Measurements from ENCODE around the gene NTNG1.

NTNG1 gene

GRCh38 chr1:107365527-107366240 lies 224.8 kb downstream of the NTNG1 start:
- Histone ChIP-seq H3K9me3 (ENCODE audit: control insufficient read depth, low read length) (no peaks in the 10 kb centered on the region), H3K4me1 (ENCODE audit: control insufficient read depth, insufficient read depth, low read length) (no peaks in the 10 kb centered on the region), H3K36me3 (ENCODE audit: control insufficient read depth, insufficient read depth, low read length) (no peaks in the 10 kb centered on the region), H3K27me3 (ENCODE audit: control insufficient read depth, insufficient read depth, low read length, poor library complexity, severe bottlenecking) (no peaks in the 10 kb centered on the region), H3K4me3 (ENCODE audit: insufficient read depth, low read depth, low read length) (no peak overlapping the region), H3K27ac (ENCODE audit: insufficient read depth, low read depth, low read length, poor library complexity, severe bottlenecking) (no peak overlapping the region)
- 100% methylated on average over 1 of the region's 2 CpGs for WGBS, 2 experiments

GRCh38 chr1:107378426-107378825 lies 237.6 kb downstream of the NTNG1 start:
- H3K9me3 ChIP-seq (ENCODE audit: control insufficient read depth, low read length), result no peaks in the 10 kb centered on the region
- no peaks in the 10 kb centered on the region for H3K36me3 ChIP-seq (ENCODE audit: control insufficient read depth, insufficient read depth, low read length)
- no peak overlapping the region for H3K27ac ChIP-seq (ENCODE audit: insufficient read depth, low read depth, low read length, poor library complexity, severe bottlenecking)
- H3K27me3 ChIP-seq (ENCODE audit: control insufficient read depth, insufficient read depth, low read length, poor library complexity, severe bottlenecking), result no peaks in the 10 kb centered on the region
- 89 to 91% methylated on average over 4 of the region's 4 CpGs for WGBS, 2 experiments
- H3K4me1 ChIP-seq (ENCODE audit: control insufficient read depth, insufficient read depth, low read length), result no peaks in the 10 kb centered on the region
- no peak overlapping the region for H3K4me3 ChIP-seq (ENCODE audit: insufficient read depth, low read depth, low read length)

DNA sequence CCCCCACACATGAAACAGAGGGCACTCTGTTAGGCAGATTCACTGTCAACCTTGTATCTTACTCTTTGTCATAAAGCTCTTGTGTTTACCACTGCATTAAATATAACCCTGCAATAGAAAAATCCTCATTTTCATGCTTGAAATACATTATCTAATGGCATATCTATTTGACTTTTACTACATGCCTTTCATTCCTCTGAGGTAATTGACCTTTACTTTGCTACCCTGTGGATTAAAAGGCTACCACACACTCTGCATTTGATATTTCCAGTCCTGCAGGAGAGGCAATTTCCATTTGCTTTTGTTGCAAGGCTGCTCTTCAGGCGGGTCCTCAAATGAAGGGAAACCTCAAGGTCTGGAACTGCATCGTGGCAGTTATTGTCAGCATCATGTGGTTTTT lies 238.0 kb downstream of the NTNG1 start:
- no peaks in the 10 kb centered on the region for H3K27me3 ChIP-seq (ENCODE audit: control insufficient read depth, insufficient read depth, low read length, poor library complexity, severe bottlenecking)
- H3K36me3 ChIP-seq (ENCODE audit: control insufficient read depth, insufficient read depth, low read length), result no peaks in the 10 kb centered on the region
- 91 to 96% methylated on average over 2 of the region's 2 CpGs for WGBS, 2 experiments
- no peaks in the 10 kb centered on the region for H3K9me3 ChIP-seq (ENCODE audit: control insufficient read depth, low read length)
- H3K4me1 ChIP-seq (ENCODE audit: control insufficient read depth, insufficient read depth, low read length), result no peaks in the 10 kb centered on the region
- H3K27ac ChIP-seq (ENCODE audit: insufficient read depth, low read depth, low read length, poor library complexity, severe bottlenecking), result no peak overlapping the region
- no peak overlapping the region for H3K4me3 ChIP-seq (ENCODE audit: insufficient read depth, low read depth, low read length)

DNA sequence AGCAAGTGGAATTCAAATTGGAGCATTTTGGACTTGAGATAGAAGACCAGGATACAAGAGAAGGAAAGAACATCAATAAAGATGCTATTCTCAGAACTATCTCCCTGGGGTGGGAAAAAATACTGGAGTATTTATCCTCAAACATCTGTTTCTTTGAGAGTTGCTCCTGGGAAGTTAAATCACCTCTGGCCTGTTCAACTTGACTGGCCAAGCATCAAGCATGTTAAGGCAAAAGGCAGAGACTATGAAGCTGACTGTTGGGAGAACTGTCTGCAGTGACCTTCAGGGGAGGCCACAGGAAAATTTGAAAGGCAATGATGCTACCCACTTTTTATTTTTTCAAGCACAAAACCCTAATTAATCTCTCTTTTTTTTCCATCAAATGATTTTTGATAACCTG lies 239.0 kb downstream of the NTNG1 start:
- H3K9me3 ChIP-seq (ENCODE audit: control insufficient read depth, low read length), result no peaks in the 10 kb centered on the region
- no peak overlapping the region for H3K27ac ChIP-seq (ENCODE audit: insufficient read depth, low read depth, low read length, poor library complexity, severe bottlenecking)
- H3K4me3 ChIP-seq (ENCODE audit: insufficient read depth, low read depth, low read length), result no peak overlapping the region
- no peaks in the 10 kb centered on the region for H3K27me3 ChIP-seq (ENCODE audit: control insufficient read depth, insufficient read depth, low read length, poor library complexity, severe bottlenecking)
- H3K36me3 ChIP-seq (ENCODE audit: control insufficient read depth, insufficient read depth, low read length), result no peaks in the 10 kb centered on the region
- no peaks in the 10 kb centered on the region for H3K4me1 ChIP-seq (ENCODE audit: control insufficient read depth, insufficient read depth, low read length)

DNA sequence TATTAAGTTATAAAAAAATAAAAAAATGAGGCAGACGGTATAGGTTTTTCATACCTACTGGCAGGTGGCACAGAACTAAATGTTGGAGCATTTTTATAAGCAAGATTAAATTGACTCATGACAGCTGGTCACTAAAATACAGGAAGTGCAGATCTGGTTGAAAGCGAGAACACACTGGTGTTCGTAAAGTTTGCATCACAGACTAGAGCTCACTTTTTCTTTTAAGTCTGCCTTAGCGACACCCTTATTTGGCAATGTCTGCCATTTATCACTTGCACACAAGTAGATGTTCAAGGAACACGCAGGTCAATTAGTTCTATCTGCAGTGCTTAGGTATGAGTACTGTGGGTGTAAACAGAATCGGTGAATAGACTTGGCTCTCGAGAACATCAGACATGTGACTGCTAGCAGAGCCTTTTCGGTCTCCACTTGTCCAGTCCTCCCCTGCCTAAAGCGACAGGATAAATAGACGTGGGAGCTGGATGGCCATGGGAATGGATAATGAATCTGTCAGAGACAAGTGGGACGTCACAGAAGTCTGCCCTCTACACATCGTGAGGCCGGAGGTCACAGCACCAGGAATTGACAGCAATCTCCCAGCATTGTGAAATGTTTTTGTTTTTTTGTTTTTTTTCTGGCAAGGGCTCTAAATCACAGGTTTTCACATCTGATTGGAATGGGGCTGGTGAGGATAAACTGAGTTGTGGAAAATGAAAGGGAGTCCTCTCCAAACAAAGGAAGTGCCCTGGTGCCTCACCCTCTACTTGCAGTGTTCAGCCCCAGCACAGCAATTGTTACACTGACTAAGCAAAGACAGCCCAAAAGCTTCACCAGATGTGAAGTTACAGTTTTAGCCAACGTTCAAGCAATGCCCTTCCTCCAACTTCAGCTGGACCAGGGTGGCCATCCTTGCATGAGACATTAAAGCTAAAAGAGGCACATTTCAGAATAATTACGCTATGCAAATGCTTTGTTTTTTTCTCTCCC lies 248.9 kb downstream of the NTNG1 start:
- Histone ChIP-seq H3K4me1 (ENCODE audit: control insufficient read depth, insufficient read depth, low read length) (peaks cover 9% of the 10 kb centered on the region), H3K4me3 (ENCODE audit: insufficient read depth, low read depth, low read length) (no peak overlapping the region), H3K27ac (ENCODE audit: insufficient read depth, low read depth, low read length, poor library complexity, severe bottlenecking) (no peak overlapping the region), H3K9me3 (ENCODE audit: control insufficient read depth, low read length) (no peaks in the 10 kb centered on the region), H3K36me3 (ENCODE audit: control insufficient read depth, insufficient read depth, low read length) (no peaks in the 10 kb centered on the region), H3K27me3 (ENCODE audit: control insufficient read depth, insufficient read depth, low read length, poor library complexity, severe bottlenecking) (no peaks in the 10 kb centered on the region)
- WGBS, 2 experiments, result 83 to 87% methylated on average over 15 of the region's 15 CpGs

GRCh38 chr1:107394301-107394700 lies 253.5 kb downstream of the NTNG1 start:
- H3K4me3 ChIP-seq (ENCODE audit: insufficient read depth, low read depth, low read length), result no peak overlapping the region
- no peaks in the 10 kb centered on the region for H3K36me3 ChIP-seq (ENCODE audit: control insufficient read depth, insufficient read depth, low read length)
- H3K27ac ChIP-seq (ENCODE audit: insufficient read depth, low read depth, low read length, poor library complexity, severe bottlenecking), result no peak overlapping the region
- H3K4me1 ChIP-seq (ENCODE audit: control insufficient read depth, insufficient read depth, low read length), result peaks cover 11% of the 10 kb centered on the region
- no peaks in the 10 kb centered on the region for H3K9me3 ChIP-seq (ENCODE audit: control insufficient read depth, low read length)
- WGBS, 2 experiments, result 83% methylated on average over 2 to 3 of the region's 3 CpGs
- H3K27me3 ChIP-seq (ENCODE audit: control insufficient read depth, insufficient read depth, low read length, poor library complexity, severe bottlenecking), result no peaks in the 10 kb centered on the region

GRCh38 chr1:107401704-107402103 lies 260.9 kb downstream of the NTNG1 start:
- Histone ChIP-seq H3K4me1 (ENCODE audit: control insufficient read depth, insufficient read depth, low read length) (no peaks in the 10 kb centered on the region), H3K36me3 (ENCODE audit: control insufficient read depth, insufficient read depth, low read length) (no peaks in the 10 kb centered on the region), H3K4me3 (ENCODE audit: insufficient read depth, low read depth, low read length) (no peak overlapping the region), H3K27ac (ENCODE audit: insufficient read depth, low read depth, low read length, poor library complexity, severe bottlenecking) (no peak overlapping the region), H3K27me3 (ENCODE audit: control insufficient read depth, insufficient read depth, low read length, poor library complexity, severe bottlenecking) (no peaks in the 10 kb centered on the region), H3K9me3 (ENCODE audit: control insufficient read depth, low read length) (no peaks in the 10 kb centered on the region)
- WGBS, 2 experiments, result 95 to 98% methylated on average over 4 of the region's 4 CpGs

GRCh38 chr1:107404756-107405155 lies 263.9 kb downstream of the NTNG1 start:
- no peaks in the 10 kb centered on the region for H3K36me3 ChIP-seq (ENCODE audit: control insufficient read depth, insufficient read depth, low read length)
- no peak overlapping the region for H3K27ac ChIP-seq (ENCODE audit: insufficient read depth, low read depth, low read length, poor library complexity, severe bottlenecking)
- H3K27me3 ChIP-seq (ENCODE audit: control insufficient read depth, insufficient read depth, low read length, poor library complexity, severe bottlenecking), result no peaks in the 10 kb centered on the region
- 83% methylated on average over 1 of the region's 1 CpG; no CpG with 5 or more reads in 1 of the 2 experiments for WGBS, 2 experiments
- no peaks in the 10 kb centered on the region for H3K9me3 ChIP-seq (ENCODE audit: control insufficient read depth, low read length)
- H3K4me1 ChIP-seq (ENCODE audit: control insufficient read depth, insufficient read depth, low read length), result no peaks in the 10 kb centered on the region
- H3K4me3 ChIP-seq (ENCODE audit: insufficient read depth, low read depth, low read length), result no peak overlapping the region

DNA sequence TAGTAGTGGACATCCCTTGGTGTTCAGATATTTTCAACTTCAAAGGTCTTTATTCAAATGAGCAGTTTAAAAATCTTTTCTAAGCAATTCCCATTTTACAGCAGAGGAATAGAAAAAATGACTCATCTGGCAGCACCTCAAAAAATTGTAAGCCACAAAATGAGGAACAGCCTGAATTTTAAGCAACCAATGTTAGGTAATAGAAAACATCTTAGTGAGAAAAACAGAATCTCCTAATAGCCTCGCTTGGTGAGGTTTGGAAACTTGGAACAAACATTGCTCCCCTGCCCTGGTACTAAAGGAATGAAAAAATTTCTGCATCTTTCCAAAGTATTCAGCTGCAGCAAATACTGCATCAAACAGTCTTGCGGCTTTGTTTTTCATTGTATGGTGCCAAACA lies 264.4 kb downstream of the NTNG1 start:
- no peaks in the 10 kb centered on the region for H3K9me3 ChIP-seq (ENCODE audit: control insufficient read depth, low read length)
- no peaks in the 10 kb centered on the region for H3K4me1 ChIP-seq (ENCODE audit: control insufficient read depth, insufficient read depth, low read length)
- no peak overlapping the region for H3K27ac ChIP-seq (ENCODE audit: insufficient read depth, low read depth, low read length, poor library complexity, severe bottlenecking)
- WGBS, 2 experiments, result 81 to 95% methylated on average over 2 of the region's 2 CpGs
- H3K27me3 ChIP-seq (ENCODE audit: control insufficient read depth, insufficient read depth, low read length, poor library complexity, severe bottlenecking), result no peaks in the 10 kb centered on the region
- no peak overlapping the region for H3K4me3 ChIP-seq (ENCODE audit: insufficient read depth, low read depth, low read length)
- H3K36me3 ChIP-seq (ENCODE audit: control insufficient read depth, insufficient read depth, low read length), result no peaks in the 10 kb centered on the region

DNA sequence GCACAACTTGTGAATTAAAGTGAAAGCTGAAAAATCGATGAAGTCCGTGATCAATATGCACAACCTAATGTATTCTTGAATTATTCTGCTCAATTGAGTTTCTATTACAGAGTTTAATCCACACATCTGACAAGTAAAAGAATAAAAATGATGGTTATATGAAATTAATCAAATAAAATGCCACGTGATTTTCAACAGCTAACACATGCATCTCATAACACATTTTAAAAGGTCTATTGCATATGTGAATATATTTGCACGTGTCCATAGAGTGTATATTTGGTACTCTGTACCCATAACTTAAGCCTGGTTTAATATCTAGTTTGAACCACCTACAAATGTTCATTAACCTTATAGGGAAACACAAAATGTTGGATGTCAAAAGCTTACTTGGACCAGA lies 266.2 kb downstream of the NTNG1 start:
- Histone ChIP-seq H3K9me3 (ENCODE audit: control insufficient read depth, low read length) (no peaks in the 10 kb centered on the region), H3K27ac (ENCODE audit: insufficient read depth, low read depth, low read length, poor library complexity, severe bottlenecking) (no peak overlapping the region), H3K36me3 (ENCODE audit: control insufficient read depth, insufficient read depth, low read length) (no peaks in the 10 kb centered on the region), H3K27me3 (ENCODE audit: control insufficient read depth, insufficient read depth, low read length, poor library complexity, severe bottlenecking) (no peaks in the 10 kb centered on the region), H3K4me3 (ENCODE audit: insufficient read depth, low read depth, low read length) (no peak overlapping the region), H3K4me1 (ENCODE audit: control insufficient read depth, insufficient read depth, low read length) (no peaks in the 10 kb centered on the region)
- 92 to 100% methylated on average over 2 to 3 of the region's 4 CpGs for WGBS, 2 experiments

Data from ectodermal cell (in vitro differentiated cells).